Measurements from ENCODE around the gene DAP3.

GRCh38 chr1:155717041-155717440, 28.1 kb downstream of the DAP3 start:
- TF ChIP-seq CTCF (IDR thresholded peaks at IDR 0.05) (no peak), EP300 (IDR thresholded peaks at IDR 0.05) (no peak), POLR2A (IDR thresholded peaks at IDR 0.05; ENCODE audit: low read depth) (no peak)
